Fibroblast of pulmonary artery (primary cell): ENCODE measurements around the gene WDR54.

Experiments
- DNase-seq: peaks from one replicate; pipeline ENCODE4 v3.0.0-alpha.2; 2010; ENCODE audit warnings: low read depth
- H3K4me3 ChIP-seq: replicated peaks from 2 replicates; pipeline ENCODE4 v1.5.1; 2011; ENCODE audit warnings: low read depth, mild to moderate bottlenecking, control low read depth, low read length, moderate library complexity
- TF ChIP-seq, protein P1 (sequence below): IDR thresholded peaks from 2 replicates; pipeline ENCODE4 v1.5.1; 2011; ENCODE audit warnings: mild to moderate bottlenecking, control low read depth, low read length, inconsistent platforms; ENCODE audit errors: missing control alignments

The WDR54 gene

DNA sequence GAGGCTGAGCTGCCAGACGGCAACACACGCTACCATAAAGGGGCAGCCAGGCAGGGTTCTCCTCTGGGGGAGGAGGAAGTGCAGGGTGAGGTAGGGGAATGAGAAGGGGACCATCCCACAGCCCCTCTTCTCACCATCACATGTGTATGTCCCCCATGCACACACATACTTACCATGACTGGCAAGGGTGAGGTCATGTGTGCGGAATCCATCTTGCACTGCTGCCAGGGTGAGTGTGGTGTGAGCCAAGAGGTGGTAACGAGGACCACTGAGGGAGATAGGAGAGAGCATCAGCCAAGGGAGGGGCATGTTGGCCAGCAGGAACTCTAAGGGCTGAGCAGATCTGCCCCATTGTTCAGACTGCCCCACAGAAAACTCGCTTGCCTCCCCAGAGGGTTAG is 7.1 kb downstream of the WDR54 start:
- no peak overlapping the region for H3K4me3 ChIP-seq
- TF ChIP-seq, protein P1, sequence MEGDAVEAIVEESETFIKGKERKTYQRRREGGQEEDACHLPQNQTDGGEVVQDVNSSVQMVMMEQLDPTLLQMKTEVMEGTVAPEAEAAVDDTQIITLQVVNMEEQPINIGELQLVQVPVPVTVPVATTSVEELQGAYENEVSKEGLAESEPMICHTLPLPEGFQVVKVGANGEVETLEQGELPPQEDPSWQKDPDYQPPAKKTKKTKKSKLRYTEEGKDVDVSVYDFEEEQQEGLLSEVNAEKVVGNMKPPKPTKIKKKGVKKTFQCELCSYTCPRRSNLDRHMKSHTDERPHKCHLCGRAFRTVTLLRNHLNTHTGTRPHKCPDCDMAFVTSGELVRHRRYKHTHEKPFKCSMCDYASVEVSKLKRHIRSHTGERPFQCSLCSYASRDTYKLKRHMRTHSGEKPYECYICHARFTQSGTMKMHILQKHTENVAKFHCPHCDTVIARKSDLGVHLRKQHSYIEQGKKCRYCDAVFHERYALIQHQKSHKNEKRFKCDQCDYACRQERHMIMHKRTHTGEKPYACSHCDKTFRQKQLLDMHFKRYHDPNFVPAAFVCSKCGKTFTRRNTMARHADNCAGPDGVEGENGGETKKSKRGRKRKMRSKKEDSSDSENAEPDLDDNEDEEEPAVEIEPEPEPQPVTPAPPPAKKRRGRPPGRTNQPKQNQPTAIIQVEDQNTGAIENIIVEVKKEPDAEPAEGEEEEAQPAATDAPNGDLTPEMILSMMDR = no peak
- no peak for DNase-seq

DNA sequence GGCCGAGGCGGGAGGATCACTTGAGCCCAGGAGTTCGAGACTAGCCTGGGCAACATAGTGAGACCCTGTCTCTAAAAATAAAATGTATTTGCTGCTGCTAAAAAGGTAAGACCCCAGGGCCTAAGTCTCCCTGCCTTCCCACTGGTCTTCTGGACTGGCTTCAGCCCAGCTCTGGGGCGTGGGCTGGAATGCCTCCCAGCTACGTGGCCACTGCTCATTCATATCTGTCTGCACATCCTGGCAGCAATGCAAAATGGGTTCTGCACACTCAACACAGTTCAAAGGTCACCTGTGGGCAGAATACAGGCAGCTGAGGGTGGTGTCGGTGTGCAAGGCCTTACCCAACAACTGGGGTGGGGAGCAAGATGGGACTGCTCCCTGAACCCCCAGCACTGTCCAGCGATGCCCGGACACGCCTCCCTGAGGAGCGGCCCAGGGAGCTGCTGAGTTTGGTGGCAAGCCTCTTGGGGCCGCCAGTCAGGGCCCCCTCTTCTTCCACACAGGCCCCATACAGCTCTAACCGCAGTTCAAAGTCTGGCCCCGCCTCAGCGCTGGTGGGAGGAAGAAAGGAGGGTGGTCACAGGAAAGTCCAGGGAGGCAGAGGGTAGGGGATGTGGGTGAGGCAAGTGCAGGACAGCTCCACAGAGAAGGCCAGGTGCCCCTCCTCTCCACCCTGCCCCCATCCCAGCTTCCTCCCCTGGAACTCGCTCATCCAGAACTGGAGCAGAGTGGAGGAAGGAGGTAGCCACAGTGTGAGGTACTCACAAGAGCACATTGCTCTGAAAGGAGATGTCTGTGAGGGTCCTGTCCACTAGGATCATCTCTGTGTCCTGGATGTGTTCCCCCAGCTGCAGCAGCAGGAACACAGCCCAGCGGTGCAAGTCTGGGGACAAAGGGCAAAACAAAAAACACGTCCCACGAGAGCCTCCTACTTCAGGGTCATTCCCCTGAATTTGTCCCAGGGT is 8.2 kb downstream of the WDR54 start:
- TF ChIP-seq, protein P1 = no peak
- no peak overlapping the region for H3K4me3 ChIP-seq
- no peak for DNase-seq

DNA sequence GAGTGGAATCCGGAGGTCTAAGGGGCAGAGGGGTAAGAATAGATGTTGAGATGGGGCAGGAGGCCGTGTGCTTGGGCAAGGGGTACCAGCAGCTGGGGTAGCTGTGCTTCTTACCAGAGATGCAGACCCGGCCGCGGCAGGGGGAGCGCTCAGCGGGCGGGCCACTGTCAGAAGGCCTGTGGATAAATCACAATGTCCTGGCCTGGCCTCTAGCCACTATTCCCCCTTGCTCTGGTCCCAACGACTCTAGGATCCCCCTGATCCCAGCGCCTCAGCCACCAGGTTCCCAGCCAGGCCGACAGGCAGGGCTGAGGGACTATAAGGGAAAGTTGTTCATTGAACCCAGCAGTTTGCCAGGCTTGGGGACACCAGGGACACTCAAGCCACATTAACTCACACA is 9.0 kb downstream of the WDR54 start:
- H3K4me3 ChIP-seq = no peak overlapping the region
- TF ChIP-seq, protein P1 = no peak

DNA sequence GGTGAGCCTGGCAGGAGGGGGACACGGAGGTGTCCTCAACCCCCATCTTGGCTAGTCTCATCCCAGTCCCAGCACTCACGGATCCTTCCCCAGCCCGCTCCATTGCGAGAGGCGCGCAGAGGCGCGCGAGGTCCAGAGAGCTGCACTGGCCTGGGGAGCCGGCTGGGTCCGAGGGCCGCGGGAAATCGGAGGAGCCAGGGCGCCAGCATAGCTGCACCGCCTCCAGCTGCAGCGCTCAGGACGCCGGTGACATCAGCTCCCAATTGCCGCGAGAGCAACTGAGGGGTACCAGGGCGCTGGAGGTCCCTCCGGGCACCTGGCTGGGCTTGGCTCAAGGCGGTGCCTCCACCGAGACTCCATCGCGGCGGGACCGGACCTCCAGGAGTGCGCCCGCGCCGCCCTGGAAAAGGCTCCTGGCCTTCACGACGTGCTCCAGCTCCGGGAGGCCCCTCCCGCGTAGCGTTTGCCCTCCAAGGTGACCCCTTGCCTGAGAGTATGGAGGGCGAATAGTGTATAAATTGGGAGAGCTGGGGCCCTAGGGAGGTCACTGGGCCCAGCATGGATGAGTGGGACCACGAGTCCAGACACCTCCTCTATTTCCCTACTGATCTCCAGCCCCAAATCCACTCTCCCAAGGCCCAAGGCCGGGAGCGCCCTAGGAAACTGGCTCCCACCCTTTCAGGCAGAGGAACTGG is 14.7 kb downstream of the WDR54 start:
- no peak for DNase-seq
- H3K4me3 ChIP-seq = no peak overlapping the region
- TF ChIP-seq, protein P1 = no peak

More for the DNA sequence above, 9.0 kb downstream of the WDR54 start:
- no peak for DNase-seq

DNA sequence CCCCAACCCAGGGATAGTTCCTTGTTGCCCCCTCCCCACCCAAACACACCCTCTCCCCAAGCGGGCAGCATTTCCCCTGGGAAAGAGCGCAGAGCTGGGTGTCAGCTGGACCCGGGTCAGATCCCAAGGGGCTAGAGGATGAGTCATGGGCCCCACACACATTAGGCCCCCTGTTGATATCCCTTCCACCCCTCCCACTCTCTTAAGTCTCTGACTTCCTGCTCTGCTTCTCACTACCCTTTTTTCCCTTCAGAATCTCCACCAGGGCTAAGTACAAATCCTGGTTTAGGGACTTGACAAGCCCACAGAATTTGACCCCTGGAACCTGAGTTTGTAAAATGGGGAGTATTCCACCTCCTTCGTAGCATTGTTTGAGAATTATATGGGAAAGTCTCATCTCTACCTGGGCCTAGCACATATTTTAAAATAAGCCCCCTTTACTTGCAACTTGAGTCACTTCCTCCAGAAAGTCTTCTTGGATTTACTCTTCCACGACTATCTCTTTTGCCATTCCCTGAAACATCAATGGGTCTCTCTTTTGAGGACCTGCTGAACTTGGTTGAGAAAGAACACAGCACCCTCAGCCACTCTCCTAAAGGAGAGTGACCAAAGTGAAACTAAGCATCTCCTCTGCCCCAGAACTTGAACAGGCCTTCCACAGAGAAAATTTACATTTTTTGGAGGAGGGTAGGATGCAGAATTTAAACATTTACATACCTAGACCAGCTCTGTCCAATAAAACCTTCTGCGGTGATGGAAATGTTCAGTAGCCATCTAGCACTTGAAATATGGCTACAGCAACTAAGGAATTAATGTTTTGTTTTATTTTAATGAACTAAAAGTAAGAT is 15.5 kb downstream of the WDR54 start:
- H3K4me3 ChIP-seq = no peak overlapping the region
- DNase-seq = peak; percentile 26
- TF ChIP-seq, protein P1 = no peak

DNA sequence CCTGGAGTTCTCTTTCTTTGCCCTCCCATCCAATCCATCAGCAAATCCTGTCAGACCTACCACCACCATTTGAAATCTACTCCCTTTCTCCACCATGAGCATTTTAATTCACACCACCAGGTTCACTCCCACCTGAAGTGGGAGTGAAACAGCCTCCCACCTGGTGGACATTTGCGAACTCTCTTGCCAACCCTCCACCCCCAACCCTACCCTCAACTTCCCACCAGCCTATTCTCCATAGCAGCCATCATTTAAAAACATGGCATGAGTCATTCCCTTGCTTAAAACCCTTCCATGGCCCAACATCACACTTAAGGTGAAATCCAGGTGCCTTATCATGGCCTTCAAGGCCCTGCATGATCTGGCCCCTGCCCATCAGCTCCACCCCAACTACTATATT is 16.7 kb downstream of the WDR54 start:
- H3K4me3 ChIP-seq = no peak overlapping the region
- no peak for DNase-seq
- TF ChIP-seq, protein P1 = no peak
